ENCODE measurements around the gene RPL29.
"Not testable (repeated sequence)": the region's sequence is repeated elsewhere in the genome, so short reads cannot be mapped to it uniquely, and the experiment has no call there.

The RPL29 gene

GRCh38 chr3:52004906-52005395, 9.3 kb upstream of the RPL29 start:
- DNase-seq, result no peak

DNA sequence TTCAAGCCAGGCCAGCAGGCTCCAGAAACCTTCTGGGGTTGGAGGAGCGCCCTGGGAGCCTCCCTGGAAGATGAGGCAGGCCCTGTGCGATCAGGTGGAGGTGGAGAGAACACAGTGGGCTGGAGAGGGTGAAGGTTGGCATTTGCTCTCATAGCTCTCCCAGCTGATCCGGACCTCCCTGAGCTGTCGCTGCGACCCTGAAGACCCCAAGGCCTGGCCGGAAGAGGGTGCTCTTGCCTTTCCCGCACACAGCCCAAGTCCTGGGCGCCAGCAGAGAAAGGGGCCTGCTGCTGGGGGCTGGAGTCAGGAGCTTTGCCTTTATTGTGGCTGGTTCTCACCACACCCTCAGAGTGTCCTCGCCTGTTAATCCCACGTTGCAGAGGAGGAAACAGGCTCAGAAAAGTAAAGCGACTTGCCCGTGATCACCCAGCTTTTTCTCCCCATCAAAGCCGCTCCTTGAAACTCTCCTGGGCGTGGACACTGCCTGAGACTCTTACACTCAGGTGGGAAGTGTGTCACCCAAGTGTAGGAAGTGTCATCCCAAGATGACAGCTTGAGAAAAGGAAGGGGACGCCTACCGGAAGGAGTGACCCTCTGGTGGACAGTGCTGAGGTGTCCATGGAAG, 8.6 kb upstream of the RPL29 start:
- DNase-seq, result no peak

- DNase-seq, result no peak
These were observed 7.1 kb upstream of the RPL29 start for GRCh38 chr3:52002748-52003147.

DNA sequence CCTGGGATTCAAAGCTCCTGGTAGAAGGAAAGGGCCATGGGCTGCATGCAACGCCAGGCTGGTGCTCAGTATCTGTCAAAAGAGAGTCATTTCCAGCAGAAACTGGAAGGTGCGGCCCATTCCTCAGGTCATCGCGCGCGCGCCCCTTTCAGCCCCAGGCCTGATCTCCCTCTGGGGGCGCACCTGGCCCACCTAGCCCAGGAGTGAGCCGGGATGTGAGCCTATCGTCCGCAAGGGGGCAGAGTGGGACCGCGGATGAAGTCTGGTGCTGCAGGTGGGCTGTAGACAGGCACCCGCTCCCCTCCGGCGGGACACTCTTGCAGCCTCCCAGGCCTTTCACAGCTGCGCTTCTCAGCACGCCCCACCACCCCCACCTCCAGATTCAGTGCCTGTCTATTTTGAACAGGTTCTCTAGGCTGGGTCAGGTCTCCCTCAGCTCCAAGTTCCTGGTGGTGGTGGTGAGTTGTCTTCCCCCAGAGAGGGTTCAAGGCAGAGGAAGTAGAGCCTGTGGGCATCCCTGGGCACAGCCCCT, 5.8 kb upstream of the RPL29 start:
- DNase-seq, result no peak

GRCh38 chr3:51999846-52000245, 4.2 kb upstream of the RPL29 start:
- DNase-seq, result no peak

DNA sequence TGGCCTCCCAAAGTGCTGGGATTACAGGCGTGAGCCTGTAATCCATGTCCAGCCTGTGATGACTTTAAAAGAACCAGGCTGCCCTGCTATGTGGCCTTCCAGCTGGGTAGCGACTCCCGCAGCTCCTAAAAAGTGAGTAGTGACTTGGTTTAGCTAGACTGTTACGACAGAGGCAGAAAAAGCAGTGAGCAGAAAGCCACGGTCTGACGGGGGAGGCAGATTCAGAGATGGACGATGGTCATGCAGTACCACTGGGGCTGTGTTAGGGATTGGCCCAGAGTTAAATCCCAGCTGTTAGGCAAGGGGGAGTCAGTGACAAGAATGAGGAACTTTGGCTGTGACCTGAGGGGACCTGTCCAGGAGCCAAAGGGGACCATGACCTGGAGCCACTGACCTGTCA, 3.1 kb upstream of the RPL29 start:
- DNase-seq, result no peak

GRCh38 chr3:51997935-51998596, 2.4 kb upstream of the RPL29 start:
- no peak for DNase-seq

DNA sequence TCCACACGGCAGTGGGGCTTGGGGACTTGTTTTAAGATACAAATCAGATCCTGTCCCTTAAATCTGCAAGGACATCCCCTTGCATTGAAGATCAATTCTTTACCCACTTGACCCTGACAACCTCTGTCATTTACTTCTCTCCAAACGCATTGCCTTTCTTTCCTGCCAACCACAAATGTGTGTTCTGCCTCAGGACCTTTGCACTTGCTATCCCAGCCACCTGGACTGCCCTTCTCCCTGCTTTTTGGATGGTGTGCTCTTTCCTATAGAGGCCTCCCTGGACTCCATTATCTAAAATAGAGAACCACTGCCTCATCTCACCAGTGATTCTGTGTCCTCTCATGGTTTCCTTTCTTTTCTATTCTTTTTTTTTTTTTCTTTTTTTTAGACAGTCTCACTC, 1.5 kb upstream of the RPL29 start:
- no peak for DNase-seq

- no peak for DNase-seq
These were observed 1.2 kb downstream of the RPL29 start for GRCh38 chr3:51994530-51994929.

- not testable (repeated sequence) for DNase-seq
These were observed 2.0 kb downstream of the RPL29 start for GRCh38 chr3:51993657-51994056.

DNA sequence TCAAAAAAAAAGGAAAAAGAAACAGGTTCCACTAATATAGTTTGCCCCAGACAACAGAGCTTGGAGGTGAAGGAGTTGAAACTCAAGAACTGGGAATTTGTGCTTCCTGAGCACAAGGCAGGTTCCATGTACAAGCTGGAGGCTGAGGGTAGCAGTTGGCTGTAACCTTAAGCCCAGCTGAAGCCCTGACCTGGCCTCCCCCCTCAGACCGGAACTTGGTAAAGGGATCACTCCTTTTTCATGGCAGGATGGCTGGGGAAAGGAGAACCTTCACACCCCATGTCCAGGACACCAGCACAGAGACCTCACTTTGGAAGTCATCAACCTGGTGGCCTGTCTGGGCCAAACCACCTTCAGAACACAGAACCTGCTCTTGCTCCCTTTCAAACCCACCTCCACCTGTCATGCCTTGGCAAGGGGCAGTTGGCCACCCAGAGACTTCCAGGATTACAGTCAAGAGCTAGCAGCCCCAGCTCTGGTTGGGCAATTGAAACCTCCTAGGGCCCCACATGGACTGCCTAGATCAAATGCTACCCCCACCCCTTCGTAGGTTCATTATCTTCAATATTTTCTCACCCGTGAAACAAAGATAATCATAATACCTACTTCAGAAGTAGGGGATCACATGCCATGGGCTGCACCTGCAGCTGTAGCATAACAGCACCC, 3.5 kb downstream of the RPL29 start:
- no peak for DNase-seq

GRCh38 chr3:51990501-51990971, 5.2 kb downstream of the RPL29 start:
- DNase-seq, result not testable (repeated sequence)

DNA sequence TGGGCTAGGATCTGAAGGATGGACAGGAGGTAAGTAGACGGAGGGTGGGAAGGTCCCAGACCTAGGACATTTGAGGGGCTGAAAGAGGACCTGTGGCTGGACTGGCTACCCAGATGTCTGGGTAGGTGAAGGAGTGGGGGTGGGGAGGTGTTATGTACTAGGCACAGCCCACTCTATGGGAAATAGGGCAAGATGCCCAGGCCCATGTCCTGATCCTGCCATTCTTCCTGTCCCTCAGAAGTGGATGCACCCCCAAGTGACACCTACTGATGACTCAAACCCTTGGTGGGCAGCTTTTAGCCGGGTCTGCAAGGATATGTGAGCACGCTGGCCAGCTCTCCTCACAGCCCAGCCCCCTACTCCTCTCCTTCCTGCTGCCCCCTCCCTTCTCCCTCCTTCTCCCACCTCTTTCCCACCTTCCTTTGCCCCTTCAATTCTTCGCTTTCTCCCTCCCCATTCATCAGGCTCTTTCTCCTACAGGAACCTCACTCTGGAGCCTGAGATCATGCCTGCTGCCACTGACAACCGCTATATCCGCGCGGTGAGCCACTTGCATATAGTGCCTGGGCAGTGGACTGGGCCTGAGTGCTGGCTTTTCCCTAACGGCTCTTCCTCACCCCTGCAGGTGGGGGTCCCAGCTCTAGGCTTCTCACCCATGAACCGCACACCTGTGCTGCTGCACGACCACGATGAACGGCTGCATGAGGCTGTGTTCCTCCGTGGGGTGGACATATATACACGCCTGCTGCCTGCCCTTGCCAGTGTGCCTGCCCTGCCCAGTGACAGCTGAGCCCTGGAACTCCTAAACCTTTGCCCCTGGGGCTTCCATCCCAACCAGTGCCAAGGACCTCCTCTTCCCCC, 7.2 kb downstream of the RPL29 start:
- DNase-seq, result no peak

DNA sequence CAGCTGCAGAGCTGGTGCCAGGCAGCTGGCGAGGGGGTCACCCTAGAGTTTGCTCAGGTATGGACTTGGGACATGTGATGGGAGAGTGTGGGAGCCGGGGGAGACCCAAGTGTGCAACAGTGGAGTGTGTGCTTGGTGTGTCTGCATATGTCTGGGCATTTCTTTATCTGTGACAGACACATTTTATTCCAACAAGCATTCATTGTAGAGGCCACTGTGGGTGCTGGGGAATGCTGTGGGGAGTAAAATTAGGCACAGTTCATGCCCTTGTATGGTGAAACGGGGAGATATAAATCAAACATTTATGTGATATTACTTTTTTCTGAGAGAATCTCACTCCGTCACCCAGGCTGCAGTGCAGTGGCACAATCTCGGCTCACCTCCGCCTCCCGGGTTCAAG, 8.1 kb downstream of the RPL29 start:
- DNase-seq, result no peak

DNA sequence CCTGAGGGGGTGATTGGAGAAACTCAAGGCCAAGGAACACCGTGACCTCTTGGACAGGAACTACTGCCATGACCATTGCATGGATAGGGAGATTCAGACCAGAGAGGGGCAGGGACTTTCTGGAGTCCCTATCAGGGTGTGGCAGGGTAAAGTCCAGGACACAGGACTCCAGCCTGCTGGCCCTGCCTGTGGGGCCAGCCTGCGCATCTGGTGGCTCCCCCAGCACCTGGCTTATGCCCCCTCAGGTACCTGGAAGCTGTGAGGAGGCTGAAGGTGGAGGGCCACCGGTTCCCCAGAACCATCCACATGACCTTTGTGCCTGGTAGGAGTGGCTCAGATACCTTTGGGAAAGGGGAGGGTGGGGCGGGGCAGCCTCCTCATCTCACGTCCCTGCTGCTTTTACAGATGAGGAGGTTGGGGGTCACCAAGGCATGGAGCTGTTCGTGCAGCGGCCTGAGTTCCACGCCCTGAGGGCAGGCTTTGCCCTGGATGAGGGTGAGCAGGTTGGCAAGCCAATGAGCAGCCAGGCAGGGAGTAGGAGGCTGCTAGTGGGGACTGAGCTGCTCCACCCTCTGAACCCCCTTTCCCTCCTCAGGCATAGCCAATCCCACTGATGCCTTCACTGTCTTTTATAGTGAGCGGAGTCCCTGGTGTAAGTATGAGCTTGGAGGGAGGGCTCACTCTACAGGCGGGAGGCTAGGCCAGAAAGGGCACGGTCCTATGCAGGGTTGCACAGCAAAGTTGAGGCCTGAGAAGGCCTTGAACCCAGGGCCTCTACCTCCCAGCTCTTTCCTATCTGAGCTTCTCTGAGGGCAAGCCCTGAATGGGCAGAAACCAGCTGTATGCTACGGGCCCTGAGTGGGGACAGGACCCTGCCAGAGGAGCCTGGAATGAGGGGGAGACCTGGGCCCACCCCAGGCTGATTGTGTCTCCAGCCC, 9.4 kb downstream of the RPL29 start:
- no peak for DNase-seq

DNA sequence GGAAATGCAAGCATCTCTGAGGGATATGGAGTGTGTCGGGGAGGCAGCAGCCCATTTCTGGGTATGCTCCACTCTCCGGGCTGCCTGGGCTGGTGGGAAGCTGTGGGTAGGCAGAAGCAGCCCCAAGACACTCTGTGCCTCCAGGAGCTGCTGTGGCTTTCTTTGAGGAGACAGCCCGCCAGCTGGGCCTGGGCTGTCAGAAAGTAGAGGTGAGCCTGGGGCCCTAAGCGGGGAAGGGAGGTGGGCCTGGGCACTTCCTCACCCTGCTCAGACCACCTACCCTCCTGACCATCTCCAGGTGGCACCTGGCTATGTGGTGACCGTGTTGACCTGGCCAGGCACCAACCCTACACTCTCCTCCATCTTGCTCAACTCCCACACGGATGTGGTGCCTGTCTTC, 10.6 kb downstream of the RPL29 start:
- DNase-seq, result no peak

- DNase-seq, result no peak
These were observed 11.4 kb downstream of the RPL29 start for GRCh38 chr3:51984269-51984647.

DNA sequence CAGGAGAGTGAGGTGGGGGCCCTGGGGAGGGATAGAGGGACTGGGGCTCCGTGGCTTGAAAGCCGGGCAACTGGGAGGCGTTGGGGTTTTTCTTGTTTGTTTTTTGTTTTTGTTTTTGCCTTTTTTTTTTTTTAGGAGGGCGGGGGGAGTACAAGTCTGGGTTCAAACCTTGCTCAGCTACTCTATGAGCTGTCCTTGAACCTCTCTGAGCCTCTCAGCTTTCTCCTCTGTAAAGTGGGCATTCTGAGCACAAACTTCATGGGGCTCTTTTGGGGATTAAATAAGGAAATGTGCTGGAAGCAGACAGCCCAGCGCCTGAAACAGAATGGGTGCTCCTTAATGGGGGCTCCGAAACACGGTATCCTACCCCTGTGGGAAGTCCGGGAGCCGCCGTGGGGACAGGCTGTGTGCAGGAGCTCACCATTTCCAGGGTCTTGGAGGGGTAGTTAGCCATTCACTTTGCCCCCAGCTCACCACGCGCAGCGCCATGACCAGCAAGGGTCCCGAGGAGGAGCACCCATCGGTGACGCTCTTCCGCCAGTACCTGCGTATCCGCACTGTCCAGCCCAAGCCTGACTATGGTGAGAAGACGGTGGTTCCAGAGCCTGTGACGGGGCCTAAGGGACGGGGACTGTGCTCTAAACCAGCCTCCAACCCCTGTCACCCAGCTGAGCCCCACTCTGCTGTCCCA, 12.0 kb downstream of the RPL29 start:
- DNase-seq, result no peak

DNA sequence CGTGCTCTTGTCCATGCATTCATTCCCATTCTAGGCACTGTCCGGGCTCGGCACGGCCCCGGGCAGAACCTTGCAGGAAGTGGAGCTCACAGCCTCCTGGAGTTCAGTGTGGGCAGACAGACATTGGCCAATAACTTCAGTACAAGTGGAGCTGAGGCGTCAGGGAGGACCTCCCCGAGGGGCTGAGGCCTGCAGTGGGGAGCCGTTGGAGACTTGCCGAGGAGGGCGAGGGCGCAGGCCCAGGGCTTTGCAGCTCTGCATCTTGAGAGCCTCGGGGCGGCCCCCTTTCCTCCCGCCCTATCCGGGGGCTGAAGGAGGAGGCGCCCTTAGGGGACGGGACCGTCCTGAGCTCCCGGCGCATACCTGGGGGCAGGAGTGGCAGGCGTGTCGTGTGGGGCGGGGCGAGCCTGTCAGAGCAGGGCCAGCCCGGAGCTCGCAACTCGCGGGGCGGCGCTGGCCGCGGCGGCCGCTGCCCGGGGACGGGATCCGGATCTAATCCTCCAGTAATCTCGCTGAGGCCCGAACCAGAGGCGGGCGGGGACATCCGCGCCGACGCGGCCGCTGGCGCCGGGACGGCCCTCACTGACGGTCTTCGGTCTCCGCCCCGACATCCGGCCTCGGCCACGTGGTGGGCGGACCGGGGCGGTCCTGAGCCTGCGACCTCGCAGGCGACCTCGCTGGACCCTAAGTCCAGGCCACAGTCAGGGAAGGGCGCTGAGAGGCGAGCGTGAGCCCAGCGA, 12.7 kb downstream of the RPL29 start, which contains the start of gene ACY1:
TSS of gene ACY1 (plus strand) at position 698 of the 740 bp plus-strand sequence. CDS start 530 bp downstream, outside the sequence.
- no peak for DNase-seq

DNA sequence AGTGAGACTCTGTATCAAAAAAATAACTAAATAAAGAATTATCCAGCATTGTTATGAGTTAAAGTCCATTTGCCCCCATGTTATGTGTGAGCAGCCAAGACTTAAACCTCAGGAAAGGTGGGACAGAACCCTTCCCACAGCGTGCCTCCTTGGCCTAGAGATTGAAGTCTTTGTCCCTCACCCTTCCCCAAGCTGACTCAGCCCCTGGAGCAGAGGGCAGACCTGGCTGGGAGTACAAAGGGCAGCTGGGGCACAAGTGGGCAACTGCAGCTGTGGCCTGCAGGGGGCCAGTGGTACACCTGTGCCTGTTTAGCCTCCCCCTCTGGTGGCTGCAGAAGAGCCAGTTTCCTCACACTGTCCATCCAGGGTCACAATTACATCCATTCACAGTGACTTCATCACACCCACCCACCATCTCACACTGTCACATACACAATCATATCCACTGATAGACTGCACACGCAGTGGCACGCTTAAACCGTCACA, 13.3 kb downstream of the RPL29 start:
- no peak for DNase-seq
